Transverse colon (tissue), 4 donors: ENCODE data around the gene AATK. TPM values are rescaled to one million over a fixed set of nuclear protein-coding genes. Genes with fewer than 3 reads are reported as not detected.
A peak's percentile ranks its signal among the peaks of the same experiment; 100 is the strongest.

Experiments
- DNase-seq: peaks from one replicate; pipeline ENCODE4 v3.0.0-alpha.2; 2019
- H3K27ac ChIP-seq, 4 donors: fragments of 200-600 bp; sonication (generic); 2 replicates each; pipeline ENCODE4 v1.5.1; 2016 to 2018; ENCODE audit warnings: inconsistent platforms in 4 of 4
- H3K27me3 ChIP-seq: fragments of 200-600 bp; sonication (generic); 2 replicates; pipeline ENCODE4 v1.5.1; 2017; ENCODE audit warnings: inconsistent platforms
- H3K36me3 ChIP-seq, 4 donors: fragments of 200-600 bp; sonication (generic); 2 replicates each; pipeline ENCODE4 v1.5.1; 2017 to 2019; ENCODE audit warnings: inconsistent platforms in 4 of 4
- H3K4me1 ChIP-seq, 4 donors: fragments of 200-600 bp; sonication (generic); 2 replicates each; pipeline ENCODE4 v1.5.1; 2017 to 2020; ENCODE audit warnings: inconsistent platforms in 4 of 4
- H3K4me3 ChIP-seq, 4 donors: fragments of 200-600 bp; sonication (generic); 1 replicate in 1 of 4; 2 replicates in 3 of 4; pipeline versions ENCODE4 v1.5.1 to v1.6.1; 2017 to 2019; ENCODE audit warnings: inconsistent platforms in 4 of 4
- H3K9me3 ChIP-seq, 2 donors: fragments of 200-600 bp; sonication (generic); 2 replicates each; pipeline ENCODE4 v1.5.1; 2017 to 2019; ENCODE audit warnings: inconsistent platforms in 2 of 2
- CTCF ChIP-seq, 5 experiments: fragments of 200-600 bp in 3 of 5; fragments of 450-650 bp in 2 of 5; sonication (generic) in 3 of 5; IDR thresholded peaks; 1 replicate in 2 of 5; 2 replicates in 3 of 5; pipeline ENCODE4 v1.5.1; 2016 to 2017; ENCODE audit warnings: antibody characterized with exemption in 5 of 5, inconsistent platforms in 3 of 5, mild to moderate bottlenecking in 2 of 5, moderate library complexity in 1 of 5
- EP300 ChIP-seq: sonication (generic); formaldehyde crosslinking; IDR thresholded peaks from one replicate; pipeline ENCODE4 v1.6.1; 2017; ENCODE audit warnings: antibody characterized with exemption, low read depth
- POLR2A ChIP-seq: fragments of 450-650 bp; IDR thresholded peaks from one replicate; pipeline ENCODE4 v1.6.1; 2016; ENCODE audit warnings: antibody characterized with exemption, mild to moderate bottlenecking, moderate library complexity
- POLR2AphosphoS5 ChIP-seq, 3 donors: sonication (generic); formaldehyde crosslinking; IDR thresholded peaks; one replicate each; pipeline ENCODE4 v1.6.1; 2016; ENCODE audit warnings: antibody characterized with exemption in 3 of 3
- WGBS, 2 donors: methylation state at CpG; one replicate each; pipeline ENCODE4 v1.1.5; 2018; ENCODE audit warnings: low coverage in 1 of 2; 5-methylcytosine and 5-hydroxymethylcytosine counted together
- in situ Hi-C, 4 donors: fragments of 200-750 bp; cut with MboI; loops; one replicate each; pipeline versions ENCODE4 v1.15.0 to v1.15.1; 2017; ENCODE audit warnings: low sequenced_read_pairs in 3 of 4, low pct_ligation_motif_present in 1 of 4, low pct_unique_long_range_greater_than_20kb in 1 of 4
- intact Hi-C: fragments of 100-400 bp; cut with DNase I; formaldehyde crosslinking; loops from one replicate; pipeline ENCODE4 v1.15.1; 2023; ENCODE audit warnings: low total_unique reads
- total RNA-seq, 4 donors: library from RNA; depleted of rRNA; stranded (reverse); fragments of >200 nt; gene quantifications; one replicate each; pipeline ENCODE4 v1.1.0, GENCODE V29; 2016

Gene AATK
- total RNA-seq, 4 donors from 2014 or later: 1.7 to 21.3 (median 8.6) TPM

- 71% methylated on average over 32 of the region's 32 CpGs; no CpG with 5 or more reads in 1 of the 2 donors for WGBS, 2 donors
- Histone ChIP-seq H3K4me1 (peaks cover 0 to 23% (median 15%) of the 10 kb centered on the region in 4 donors), H3K27me3 (no peaks in the 10 kb centered on the region), H3K4me3 (no peak overlapping the region), H3K27ac (no peak overlapping the region), H3K36me3 (no peaks in the 10 kb centered on the region), H3K9me3 (no peaks in the 10 kb centered on the region)
- in situ Hi-C loops (no loop called here), intact Hi-C loops (no loop called here)
- peak; percentile 59 for DNase-seq
- TF ChIP-seq POLR2A (no peak), POLR2AphosphoS5 (IDR thresholded peaks at IDR 0.05) (no peak), CTCF (IDR thresholded peaks at IDR 0.05) (no peak), EP300 (no peak)
Measured at GRCh38 chr17:81086789-81087551, 79.1 kb downstream of the AATK start.

- no peak for DNase-seq
Measured at GRCh38 chr17:81085420-81085911, 80.6 kb downstream of the AATK start.

GRCh38 chr17:81084680-81085419 is 81.2 kb downstream of the AATK start:
- Histone ChIP-seq H3K27me3 (no peaks in the 10 kb centered on the region), H3K9me3 (no peaks in the 10 kb centered on the region), H3K36me3 (no peaks in the 10 kb centered on the region), H3K27ac (no peak overlapping the region), H3K4me1 (peaks cover 0 to 13% (median 7%) of the 10 kb centered on the region in 4 donors), H3K4me3 (no peak overlapping the region)
- DNase-seq: no peak
- 76% methylated on average over 22 of the region's 26 CpGs; no CpG with 5 or more reads in 1 of the 2 donors for WGBS, 2 donors
- in situ Hi-C loops (no loop called here), intact Hi-C loops (no loop called here)
- TF ChIP-seq EP300: no peak
- TF ChIP-seq POLR2A: no peak
- no peak for TF ChIP-seq CTCF (IDR thresholded peaks at IDR 0.05)
- no peak for TF ChIP-seq POLR2AphosphoS5 (IDR thresholded peaks at IDR 0.05)

More at GRCh38 chr17:81085420-81085911, 80.6 kb downstream of the AATK start:
- Histone ChIP-seq H3K27ac (no peak overlapping the region), H3K9me3 (no peaks in the 10 kb centered on the region), H3K27me3 (no peaks in the 10 kb centered on the region), H3K4me1 (peaks cover 0 to 19% (median 11%) of the 10 kb centered on the region in 4 donors), H3K36me3 (no peaks in the 10 kb centered on the region), H3K4me3 (no peak overlapping the region)
- TF ChIP-seq POLR2A (no peak), EP300 (no peak), CTCF (IDR thresholded peaks at IDR 0.05) (no peak)
- in situ Hi-C loops: no loop called here
- 78% methylated on average over 20 of the region's 20 CpGs; no CpG with 5 or more reads in 1 of the 2 donors for WGBS, 2 donors
- intact Hi-C loops: no loop called here

- H3K4me1 ChIP-seq: peaks cover 0 to 11% (median 7%) of the 10 kb centered on the region in 4 donors
- peak overlapping the region in 2 of 4 donors; percentile 16 to 17 for H3K27ac ChIP-seq
- TF ChIP-seq POLR2AphosphoS5 (IDR thresholded peaks at IDR 0.05) (no peak), POLR2A (no peak), CTCF (IDR thresholded peaks at IDR 0.05) (no peak), EP300 (no peak)
- intact Hi-C loops: no loop called here
- no peaks in the 10 kb centered on the region for H3K27me3 ChIP-seq
- H3K36me3 ChIP-seq: no peaks in the 10 kb centered on the region
- DNase-seq: no peak
- 81 to 93% methylated on average over 3 to 22 of the region's 27 CpGs for WGBS, 2 donors
- H3K9me3 ChIP-seq: no peaks in the 10 kb centered on the region
- no peak overlapping the region for H3K4me3 ChIP-seq
- in situ Hi-C loops: no loop called here
Measured at GRCh38 chr17:81083125-81083765, 82.8 kb downstream of the AATK start.
